Measurements from ENCODE around the gene HDLBP.
"Not testable (repeated sequence)": the region's sequence is repeated elsewhere in the genome, so short reads cannot be mapped to it uniquely, and the experiment has no call there.

HDLBP gene

GRCh38 chr2:241213567-241213966 lies 101.9 kb downstream of the HDLBP start:
- DNase-seq (ENCODE audit: low read depth), result no peak

- DNase-seq (ENCODE audit: low read depth), result no peak
Observed at GRCh38 chr2:241213041-241213440, 102.4 kb downstream of the HDLBP start.

DNA sequence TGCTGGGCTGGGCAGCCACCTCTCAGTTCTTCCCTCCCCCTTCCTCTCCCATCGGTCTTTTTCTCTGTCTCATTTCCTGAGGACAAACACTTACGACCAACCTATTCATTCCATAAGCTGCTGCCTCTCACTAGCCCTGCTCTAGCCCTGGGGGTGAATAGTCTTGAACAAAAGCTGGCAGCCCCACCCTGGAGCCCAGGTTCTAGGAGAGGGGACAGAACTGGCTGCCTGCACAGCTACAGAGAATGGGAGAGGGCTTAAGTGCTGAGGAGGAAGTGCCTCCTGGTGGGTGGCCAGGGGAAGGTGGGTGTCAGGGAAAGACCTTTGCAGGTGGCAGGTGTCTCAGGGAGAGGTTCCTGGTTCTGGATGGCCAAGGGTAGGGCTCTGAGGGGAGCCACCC lies 104.2 kb downstream of the HDLBP start:
- no peak for DNase-seq (ENCODE audit: low read depth)

DNA sequence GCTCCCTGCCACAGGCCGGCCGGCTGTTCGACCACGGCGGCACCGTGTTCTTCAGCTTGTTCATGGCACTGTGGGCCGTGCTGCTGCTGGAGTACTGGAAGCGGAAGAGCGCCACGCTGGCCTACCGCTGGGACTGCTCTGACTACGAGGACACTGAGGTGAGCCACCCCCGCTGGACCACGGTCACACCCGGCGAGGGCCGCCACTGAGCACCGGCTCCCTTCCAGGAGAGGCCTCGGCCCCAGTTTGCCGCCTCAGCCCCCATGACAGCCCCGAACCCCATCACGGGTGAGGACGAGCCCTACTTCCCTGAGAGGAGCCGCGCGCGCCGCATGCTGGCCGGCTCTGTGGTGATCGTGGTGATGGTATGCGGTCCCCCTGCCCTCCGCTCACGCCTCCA lies 106.2 kb downstream of the HDLBP start:
- no peak for DNase-seq (ENCODE audit: low read depth)

DNA sequence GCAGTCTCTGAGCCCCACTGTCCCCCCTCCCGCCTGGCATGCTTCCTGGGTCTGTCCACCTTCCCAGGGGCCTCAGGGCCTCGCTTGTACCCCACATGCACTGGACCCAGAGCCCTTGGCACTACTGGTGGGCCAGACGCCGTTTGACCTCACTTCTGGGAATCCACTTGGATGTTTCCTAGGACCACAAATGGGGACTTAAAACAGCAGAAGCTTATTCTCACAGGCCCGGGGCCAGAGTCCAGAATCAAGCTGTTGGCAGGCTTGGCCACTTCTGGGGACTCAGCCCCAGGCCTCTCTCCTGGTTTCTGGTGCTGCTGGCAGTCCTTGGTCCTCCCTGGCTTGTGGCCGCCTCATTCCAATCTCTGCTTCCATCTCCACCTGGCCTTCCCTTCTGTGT lies 107.4 kb downstream of the HDLBP start:
- DNase-seq (ENCODE audit: low read depth), result no peak

DNA sequence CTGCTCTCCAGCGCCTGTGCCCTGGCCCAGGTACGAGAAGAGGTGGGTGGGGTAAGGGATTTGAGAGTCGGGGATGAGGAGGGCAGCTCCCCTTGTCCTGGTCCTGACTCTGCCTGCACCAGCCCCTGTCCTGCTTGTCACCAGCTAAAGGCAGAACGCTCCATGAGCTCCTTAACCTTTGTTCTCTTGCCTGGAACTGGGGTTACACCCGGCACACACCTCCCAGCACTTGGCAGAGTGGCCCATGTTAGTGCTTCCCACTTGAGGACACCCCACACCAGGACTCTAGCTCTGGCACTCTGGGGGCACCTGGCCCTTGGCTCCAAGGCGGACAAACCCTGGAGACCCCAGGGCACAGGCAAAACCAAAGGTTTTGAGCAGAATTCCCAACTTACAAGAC lies 107.8 kb downstream of the HDLBP start:
- no peak for DNase-seq (ENCODE audit: low read depth)

DNA sequence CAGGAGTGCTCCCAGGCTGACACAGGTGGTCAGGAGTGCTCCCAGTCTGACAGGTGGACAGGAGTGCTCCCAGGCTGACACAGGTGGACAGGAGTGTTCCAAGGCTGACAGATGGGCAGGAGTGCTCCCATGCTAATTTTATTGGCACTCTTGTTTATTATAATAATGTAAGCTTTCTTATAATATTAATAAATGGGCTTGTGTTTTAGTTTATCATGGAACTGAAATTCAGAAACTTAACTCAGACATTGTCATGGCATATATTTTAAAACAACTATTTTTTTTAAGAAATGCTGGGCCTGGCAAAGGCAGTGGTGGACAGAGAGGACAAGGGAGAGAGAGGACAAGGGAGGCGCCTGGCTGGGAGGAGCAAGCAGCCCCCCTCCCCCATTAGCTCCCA lies 108.3 kb downstream of the HDLBP start:
- no peak for DNase-seq (ENCODE audit: low read depth)

- DNase-seq (ENCODE audit: low read depth), result no peak
Observed at GRCh38 chr2:241205086-241205485, 110.4 kb downstream of the HDLBP start.

GRCh38 chr2:241204490-241204889 lies 111.0 kb downstream of the HDLBP start:
- no peak for DNase-seq (ENCODE audit: low read depth)

DNA sequence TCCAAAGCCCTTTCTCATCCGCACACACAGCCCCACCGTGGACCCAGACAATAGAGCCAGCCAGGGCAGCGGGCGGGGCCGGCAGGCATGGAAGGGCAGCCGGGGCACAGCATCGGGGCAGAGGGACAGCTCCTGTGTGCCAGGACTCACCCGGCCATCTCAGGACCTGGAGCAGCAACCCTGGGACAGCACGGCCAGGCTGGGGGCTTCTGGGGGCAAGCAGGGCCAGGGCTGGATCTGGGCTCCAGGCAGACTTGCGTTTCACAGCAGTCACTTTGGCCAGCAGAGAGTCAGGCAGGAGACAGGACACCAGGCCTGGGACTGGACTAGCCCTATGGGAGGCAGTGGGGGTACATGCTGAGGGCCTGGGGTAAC lies 111.5 kb downstream of the HDLBP start:
- no peak for DNase-seq (ENCODE audit: low read depth)

DNA sequence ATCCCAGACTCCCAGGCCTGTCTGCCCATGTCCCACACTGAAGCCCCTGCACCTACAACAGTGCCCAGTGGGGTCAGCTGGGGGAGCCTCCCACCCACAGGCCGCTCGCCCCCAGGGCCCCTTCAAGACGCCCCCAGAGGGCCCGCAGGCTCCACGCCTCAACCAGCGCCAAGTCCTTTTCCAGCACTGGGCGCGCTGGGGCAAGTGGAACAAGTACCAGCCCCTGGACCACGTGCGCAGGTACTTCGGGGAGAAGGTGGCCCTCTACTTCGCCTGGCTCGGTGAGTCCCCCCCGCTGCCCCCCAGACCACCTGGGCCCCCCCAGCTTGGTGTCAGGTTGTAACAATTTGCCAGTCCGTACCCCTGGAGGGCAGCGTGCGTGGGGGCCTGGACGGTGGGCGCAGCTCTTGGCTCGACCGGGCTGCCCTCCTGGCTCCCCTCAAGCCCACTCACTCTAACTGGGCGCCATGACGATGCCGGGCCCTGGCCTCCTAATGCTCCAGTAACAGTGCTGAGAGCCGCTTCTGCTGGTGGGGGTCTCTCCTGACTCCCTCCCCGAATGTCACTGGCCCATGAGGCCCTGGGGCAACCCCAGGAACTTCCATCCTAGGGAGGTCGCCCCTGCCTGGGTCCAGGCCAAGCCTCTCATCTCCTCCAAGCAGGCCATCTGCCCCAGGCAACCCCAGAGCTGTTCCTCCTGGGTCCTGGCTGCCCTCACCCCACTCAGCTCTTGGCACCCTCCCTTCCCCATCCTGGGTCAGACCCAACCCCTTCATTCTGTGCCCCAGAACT lies 112.1 kb downstream of the HDLBP start:
- DNase-seq (ENCODE audit: low read depth), result no peak

DNA sequence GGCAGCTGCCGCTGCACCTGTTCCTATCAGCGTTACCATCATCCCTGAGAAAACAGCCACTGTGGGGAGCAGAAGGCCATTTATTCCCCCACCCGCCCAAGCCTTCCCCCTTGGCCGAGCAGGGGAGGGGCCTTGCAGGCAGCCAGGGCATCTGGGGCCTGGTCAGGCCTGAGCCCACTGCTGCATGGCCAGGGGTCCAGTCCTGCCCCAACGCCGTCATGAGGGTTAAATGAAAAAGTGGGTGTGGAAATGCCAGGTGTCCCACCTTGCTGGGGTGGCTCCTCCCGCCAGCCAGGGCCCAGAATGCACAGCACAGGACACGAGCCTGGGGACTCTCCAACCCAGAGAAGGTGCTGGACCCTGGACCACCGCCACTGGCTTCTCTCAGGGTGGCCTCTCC lies 112.8 kb downstream of the HDLBP start:
- DNase-seq (ENCODE audit: low read depth), result no peak

- DNase-seq (ENCODE audit: low read depth), result no peak
Observed at GRCh38 chr2:241202268-241202585, 113.2 kb downstream of the HDLBP start.

DNA sequence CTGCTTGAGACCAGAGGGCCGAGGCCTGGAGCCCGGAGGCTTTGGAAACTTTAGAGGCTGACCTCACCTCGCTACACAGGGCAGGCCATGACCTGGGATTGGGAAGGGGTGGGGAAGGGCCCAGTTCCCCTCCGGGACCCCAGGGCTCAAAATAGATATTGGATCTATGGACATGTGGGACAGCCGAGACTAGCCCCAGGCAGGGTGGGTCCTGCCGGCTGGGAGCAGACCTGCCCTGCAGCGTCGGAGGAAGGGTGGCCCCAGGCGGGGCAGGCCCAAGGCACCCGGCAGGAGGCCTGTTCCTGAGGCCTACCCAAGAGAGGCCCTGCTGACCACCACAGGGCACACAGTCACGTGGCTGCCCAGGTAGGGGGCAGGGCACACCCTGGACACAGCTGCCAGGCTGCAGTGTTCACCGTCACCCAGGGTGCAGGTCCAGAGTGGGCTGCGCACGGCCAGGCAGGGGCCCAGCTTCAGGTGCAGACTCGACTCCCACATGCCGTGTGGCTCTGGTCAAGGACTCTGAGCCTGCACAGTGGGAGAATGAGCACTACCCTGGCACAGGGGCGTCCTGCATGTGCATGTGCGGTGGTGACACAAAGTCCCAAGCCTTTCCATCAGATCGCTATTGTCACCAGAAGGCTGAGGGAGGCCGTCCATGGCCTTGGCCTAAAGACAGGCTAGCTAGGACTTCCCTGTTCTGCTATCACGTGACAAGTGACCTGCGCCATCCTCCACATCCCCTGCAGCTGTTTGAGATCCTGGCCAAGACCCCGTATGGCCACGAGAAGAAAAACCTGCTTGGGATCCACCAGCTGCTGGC lies 113.8 kb downstream of the HDLBP start:
- DNase-seq (ENCODE audit: low read depth), result no peak

- DNase-seq (ENCODE audit: low read depth), result no peak
Observed at GRCh38 chr2:241200822-241201395, 114.6 kb downstream of the HDLBP start.

GRCh38 chr2:241199897-241200821 lies 115.3 kb downstream of the HDLBP start:
- no peak for DNase-seq (ENCODE audit: low read depth)

GRCh38 chr2:241199286-241199685 lies 116.2 kb downstream of the HDLBP start:
- no peak for DNase-seq (ENCODE audit: low read depth)

DNA sequence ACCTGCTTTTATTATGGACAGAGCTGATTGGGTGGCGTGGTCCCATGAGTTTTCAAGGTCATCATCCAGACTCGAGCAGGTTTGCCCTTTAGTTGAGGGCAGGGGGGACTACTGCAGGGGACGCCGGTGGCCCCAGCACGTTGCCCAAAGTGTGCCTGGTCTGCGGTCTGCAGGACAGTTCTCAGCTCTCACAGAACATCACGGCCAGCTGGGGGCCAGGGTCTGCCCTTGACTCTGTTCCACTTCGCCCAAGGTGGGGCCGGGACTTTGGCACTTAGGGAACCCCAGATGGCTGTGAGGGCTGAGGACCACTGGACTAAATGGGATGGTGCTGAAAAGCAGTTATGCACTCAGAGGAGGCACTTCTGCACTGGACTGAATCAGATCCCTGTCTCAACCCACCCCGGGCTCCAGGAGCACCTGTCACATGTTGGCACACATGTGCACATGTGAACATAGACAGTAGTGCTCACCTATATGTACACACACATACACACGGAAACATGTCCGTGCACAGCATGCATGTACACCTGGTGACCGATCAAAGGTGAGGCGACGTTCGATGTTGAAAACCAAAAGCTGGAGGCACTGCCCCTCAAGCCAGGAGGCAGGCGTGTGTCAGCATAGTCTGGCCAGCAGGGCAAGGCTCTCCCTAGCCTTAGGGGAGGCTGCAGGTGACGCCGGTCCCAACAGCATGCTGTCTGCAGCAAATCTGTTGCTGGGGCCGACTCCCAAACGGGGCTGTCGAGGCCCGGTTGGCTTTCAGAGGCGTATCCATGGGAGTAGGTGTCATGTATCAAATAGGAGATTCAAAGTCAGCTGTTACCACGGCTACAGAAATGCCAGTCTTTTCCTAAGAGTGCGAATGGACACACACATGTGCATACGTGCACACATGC lies 116.8 kb downstream of the HDLBP start:
- no peak for DNase-seq (ENCODE audit: low read depth)

- no peak for DNase-seq (ENCODE audit: low read depth)
Observed at GRCh38 chr2:241197947-241198346, 117.5 kb downstream of the HDLBP start.

- DNase-seq (ENCODE audit: low read depth), result not testable (repeated sequence)
Observed at GRCh38 chr2:241197246-241197645, 118.2 kb downstream of the HDLBP start.

GRCh38 chr2:241195506-241196130 lies 119.9 kb downstream of the HDLBP start:
- DNase-seq (ENCODE audit: low read depth), result no peak
